BJ (cell line): ENCODE data around the gene EPAS1. TPM values are rescaled to one million over a fixed set of nuclear protein-coding genes. Genes with fewer than 3 reads are reported as not detected.

Experiments
- CTCF ChIA-PET: fragments of 350-600 bp; formaldehyde crosslinking; extraction: SDS; loops from one replicate; lab custom pipeline; 2021; ENCODE audit warnings: antibody characterized with exemption, inconsistent platforms; lab: Yijun Ruan, JAX
- POLR2A ChIA-PET: fragments of 300-600 bp; sonication (Branson Sonifier 250); formaldehyde crosslinking; extraction: SDS; loops from one replicate; lab custom pipeline; 2021; ENCODE audit warnings: antibody characterized with exemption; lab: Charles Lee
- DNase-seq: peaks from one replicate; pipeline ENCODE4 v3.0.0-alpha.2; 2011; ENCODE audit warnings: low read depth
- H3K27me3 ChIP-seq: 2 replicates; pipeline ENCODE4 v1.6.0; 2011; ENCODE audit warnings: low read length; ENCODE audit not compliant: control insufficient read depth, insufficient read depth
- H3K36me3 ChIP-seq: 2 replicates; pipeline ENCODE4 v1.5.1; 2011; ENCODE audit warnings: low read length; ENCODE audit not compliant: control insufficient read depth, insufficient read depth
- H3K4me3 ChIP-seq: 2 replicates; pipeline ENCODE4 v1.5.1; 2011; ENCODE audit warnings: low read depth, mild to moderate bottlenecking, control low read depth, low read length
- CTCF ChIP-seq: IDR thresholded peaks from 2 replicates; pipeline ENCODE4 v1.5.1; 2011; ENCODE audit warnings: low read depth, mild to moderate bottlenecking, control low read depth, inconsistent platforms, low read length, moderate library complexity; ENCODE audit not compliant: insufficient read depth
- polyA plus RNA-seq: library from polyadenylated mRNA; depleted of rRNA; stranded (reverse); fragments of >200 nt; gene quantifications from 2 replicates; pipeline ENCODE4 v1.2.3, GENCODE V29; 2011

The EPAS1 gene
- polyA plus RNA-seq, 1 experiment = 531 TPM

- TF ChIP-seq CTCF = no peak
- DNase-seq = no peak
- no peaks in the 10 kb centered on the region; the same call in 1 of the 2 replicates for H3K27me3 ChIP-seq
- H3K4me3 ChIP-seq = no peak overlapping the region
- H3K36me3 ChIP-seq = no peaks in the 10 kb centered on the region
- ChIA-PET CTCF (interaction anchor here (1.4 to 1.7 kb wide), 2 partner anchors 9 to 22 kb away, joined by 3 to 6 read pairs; no protein-coding TSS in a partner anchor), POLR2A (no interaction called here)
Observed at GRCh38 chr2:46267616-46268015, 29.6 kb upstream of the EPAS1 start.

- no peak overlapping the region for H3K4me3 ChIP-seq
- ChIA-PET CTCF (interaction anchor here (1.2 kb wide), 1 partner anchor 18 kb away, joined by 3 read pairs; no protein-coding TSS in a partner anchor), POLR2A (no interaction called here)
- H3K27me3 ChIP-seq = no peaks in the 10 kb centered on the region; the same call in 1 of the 2 replicates
- no peak for DNase-seq
- H3K36me3 ChIP-seq = no peaks in the 10 kb centered on the region
- TF ChIP-seq CTCF = no peak
Observed at GRCh38 chr2:46268196-46268595, 29.0 kb upstream of the EPAS1 start.

GRCh38 chr2:46269001-46269400, 28.2 kb upstream of the EPAS1 start:
- Histone ChIP-seq H3K4me3 (no peak overlapping the region), H3K27me3 (no peaks in the 10 kb centered on the region; the same call in 1 of the 2 replicates), H3K36me3 (no peaks in the 10 kb centered on the region)
- no peak for TF ChIP-seq CTCF
- ChIA-PET POLR2A (no interaction called here), CTCF (interaction anchor here (1.2 kb wide), 2 partner anchors 17 to 18 kb away, joined by 3 to 4 read pairs; no protein-coding TSS in a partner anchor)
- no peak for DNase-seq

- DNase-seq = no peak
- H3K27me3 ChIP-seq = no peaks in the 10 kb centered on the region; the same call in 1 of the 2 replicates
- TF ChIP-seq CTCF = no peak
- no peak overlapping the region for H3K4me3 ChIP-seq
- ChIA-PET POLR2A (interaction anchor here (0.6 kb wide), 1 partner anchor 218 kb away, joined by 3 read pairs; no protein-coding TSS in a partner anchor), CTCF (interaction anchor here (1.0 to 1.2 kb wide), 3 partner anchors 9 to 202 kb away, joined by 3 to 4 read pairs (median 3); no protein-coding TSS in a partner anchor)
- H3K36me3 ChIP-seq = no peaks in the 10 kb centered on the region
Observed at GRCh38 chr2:46269544-46270273, 27.5 kb upstream of the EPAS1 start.

GRCh38 chr2:46270384-46270783, 26.8 kb upstream of the EPAS1 start:
- H3K27me3 ChIP-seq = no peaks in the 10 kb centered on the region; the same call in 1 of the 2 replicates
- H3K36me3 ChIP-seq = no peaks in the 10 kb centered on the region
- H3K4me3 ChIP-seq = no peak overlapping the region
- no peak for DNase-seq
- POLR2A ChIA-PET = no interaction called here
- CTCF ChIA-PET = interaction anchor here (0.7 to 1.0 kb wide), 3 partner anchors 10 to 203 kb away, joined by 3 read pairs; no protein-coding TSS in a partner anchor
- TF ChIP-seq CTCF = no peak
